Stimulated activated CD8-positive, alpha-beta memory T cell treated with anti-CD3 and anti-CD28 coated beads, Interleukin-7, amount 100 ng/mL, for 4 hours (primary cell): ENCODE data around the gene DPEP2.
"Not testable (repeated sequence)": the region's sequence is repeated elsewhere in the genome, so short reads cannot be mapped to it uniquely, and the experiment has no call there.

ENCODE experiments used
- DNase-seq, 2 donors: peaks; one replicate each; pipeline ENCODE4 v3.0.0-alpha.2; 2020; ENCODE audit warnings: low read depth in 2 of 2

The DPEP2 gene

DNA sequence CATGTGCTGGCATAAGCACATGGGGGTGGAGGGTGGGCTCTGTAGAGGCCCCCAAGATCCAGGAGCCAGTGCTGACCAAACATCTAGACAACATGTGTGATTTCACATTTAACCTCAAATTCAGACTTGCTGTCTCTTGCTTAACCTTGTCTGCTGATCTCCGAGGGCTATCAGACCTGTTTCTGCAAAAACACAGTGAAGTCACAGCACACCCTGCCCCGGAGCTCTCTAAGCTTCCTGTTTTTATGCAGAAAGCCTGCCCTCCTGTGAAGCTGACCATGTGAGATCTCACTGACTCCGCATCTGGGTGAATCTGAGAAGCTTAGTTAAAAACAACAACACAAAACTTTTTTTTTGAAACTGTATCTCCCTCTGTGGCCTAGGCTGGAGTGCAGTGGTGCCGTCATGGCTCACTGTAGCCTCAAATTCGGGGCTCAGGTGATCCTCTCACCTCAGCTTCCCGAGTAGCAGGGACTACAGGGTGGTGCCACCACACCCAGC, 6.6 kb upstream of the DPEP2 start:
- DNase-seq: no peak

GRCh38 chr16:68005211-68005610, 5.9 kb upstream of the DPEP2 start:
- no peak for DNase-seq

DNA sequence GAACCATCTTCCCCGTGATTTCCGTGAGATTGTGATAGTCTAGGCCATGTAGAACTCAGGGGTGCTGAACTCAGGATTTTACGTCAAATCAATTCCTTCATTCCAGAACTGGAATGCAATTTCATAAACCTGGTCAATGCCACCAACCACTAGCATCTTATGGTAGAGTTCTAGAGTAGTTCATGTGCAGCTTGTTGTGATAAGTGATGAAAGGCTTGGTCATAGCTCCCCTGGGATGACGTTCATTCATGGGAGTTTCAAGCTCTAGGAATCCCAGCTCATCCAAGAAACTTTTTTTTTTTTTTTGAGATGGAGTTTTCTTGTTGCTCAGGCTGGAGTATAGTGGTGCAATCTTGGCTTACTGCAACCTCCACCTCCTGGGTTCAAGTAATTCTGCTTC, 3.7 kb upstream of the DPEP2 start:
- DNase-seq: no peak

DNA sequence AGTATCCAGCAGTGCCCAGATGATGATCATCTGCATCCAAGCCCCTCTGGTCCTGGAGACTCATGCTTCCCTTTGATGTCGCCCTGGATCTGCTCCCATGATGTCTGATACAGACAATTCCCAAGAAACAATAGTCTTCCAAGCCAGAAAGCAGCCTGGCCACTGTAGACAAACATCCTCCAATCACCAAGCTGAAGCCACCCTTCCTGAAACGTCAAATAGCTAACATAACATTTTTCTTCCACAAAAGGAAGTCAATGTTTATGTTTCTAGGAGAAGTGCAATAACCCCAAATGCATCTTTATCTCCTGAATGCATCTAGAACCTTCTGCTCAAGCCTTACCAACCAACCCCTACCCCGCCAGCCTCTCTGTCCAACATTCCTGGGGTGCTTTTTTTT, 1.2 kb upstream of the DPEP2 start:
- DNase-seq: no peak

- no peak for DNase-seq
Measured at GRCh38 chr16:67999985-68000384, 701 bp upstream of the DPEP2 start.

DNA sequence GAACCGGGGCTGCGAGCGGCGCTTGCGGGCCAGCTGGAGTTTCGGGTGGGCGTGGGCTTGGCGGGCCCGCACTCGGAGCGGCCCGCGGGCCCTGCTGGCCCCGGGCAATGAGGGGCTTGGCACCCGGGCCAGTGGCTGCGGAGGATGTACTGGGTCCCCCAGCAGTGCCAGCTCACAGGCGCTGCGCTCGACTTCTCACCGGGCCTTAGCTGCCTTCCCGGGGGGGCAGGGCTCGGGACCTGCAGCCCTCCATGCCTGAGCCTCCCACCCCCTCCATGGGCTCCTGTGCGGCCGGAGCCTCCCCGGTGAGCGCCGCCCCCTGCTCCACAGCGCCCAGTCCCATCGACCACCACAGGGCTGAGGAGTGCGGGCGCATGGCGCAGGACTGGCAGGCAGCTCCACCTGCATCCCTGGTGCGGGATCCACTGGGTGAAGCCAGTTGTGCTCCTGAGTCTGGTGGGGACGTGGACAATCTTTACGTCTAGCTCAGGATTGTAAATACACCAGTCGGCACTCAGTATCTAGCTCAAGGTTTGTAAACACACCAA, 979 bp downstream of the DPEP2 start:
- DNase-seq: not testable (repeated sequence)

- DNase-seq: no peak
Measured at GRCh38 chr16:67996666-67997065, 2.6 kb downstream of the DPEP2 start.

DNA sequence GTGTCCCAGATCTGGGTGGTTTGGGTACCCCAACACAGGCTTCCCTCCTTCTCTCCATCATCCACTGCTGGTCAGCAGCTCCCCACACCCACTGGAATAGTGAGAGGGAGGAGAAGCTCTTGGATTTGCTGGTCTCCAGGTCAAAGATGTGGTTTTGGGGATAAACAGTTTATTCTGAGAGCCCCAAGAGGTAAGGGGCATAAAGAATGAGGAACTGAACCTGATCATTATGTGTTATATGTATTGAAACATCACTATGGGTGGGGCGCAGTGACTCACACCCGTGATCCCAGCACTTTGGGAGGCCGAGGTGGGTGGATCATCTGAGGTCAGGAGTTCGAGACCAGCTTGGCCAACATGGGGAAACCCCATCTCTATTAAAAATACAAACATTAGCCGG, 3.9 kb downstream of the DPEP2 start:
- no peak for DNase-seq

DNA sequence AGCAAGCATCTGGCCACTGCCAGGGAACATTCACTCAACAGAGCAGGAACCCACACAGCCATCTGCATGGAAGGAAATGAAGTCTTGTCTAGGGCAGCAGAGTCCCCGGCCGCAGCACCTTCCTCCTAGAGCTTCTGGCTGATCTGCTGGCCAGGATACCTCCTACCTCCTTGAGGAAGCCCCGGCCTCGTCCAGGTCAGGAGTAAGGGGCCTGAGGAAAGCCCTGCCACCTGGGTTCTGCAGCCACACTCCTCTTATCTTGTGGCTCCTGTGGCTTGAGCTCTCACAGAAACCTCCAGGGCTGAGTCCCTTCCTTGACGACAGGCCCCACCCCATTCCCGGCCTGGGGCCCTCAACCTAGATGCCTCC, 5.3 kb downstream of the DPEP2 start:
- not testable (repeated sequence) for DNase-seq

- peak; percentile 53 to 75 for DNase-seq
Measured at GRCh38 chr16:67993207-67994039, 5.9 kb downstream of the DPEP2 start.

DNA sequence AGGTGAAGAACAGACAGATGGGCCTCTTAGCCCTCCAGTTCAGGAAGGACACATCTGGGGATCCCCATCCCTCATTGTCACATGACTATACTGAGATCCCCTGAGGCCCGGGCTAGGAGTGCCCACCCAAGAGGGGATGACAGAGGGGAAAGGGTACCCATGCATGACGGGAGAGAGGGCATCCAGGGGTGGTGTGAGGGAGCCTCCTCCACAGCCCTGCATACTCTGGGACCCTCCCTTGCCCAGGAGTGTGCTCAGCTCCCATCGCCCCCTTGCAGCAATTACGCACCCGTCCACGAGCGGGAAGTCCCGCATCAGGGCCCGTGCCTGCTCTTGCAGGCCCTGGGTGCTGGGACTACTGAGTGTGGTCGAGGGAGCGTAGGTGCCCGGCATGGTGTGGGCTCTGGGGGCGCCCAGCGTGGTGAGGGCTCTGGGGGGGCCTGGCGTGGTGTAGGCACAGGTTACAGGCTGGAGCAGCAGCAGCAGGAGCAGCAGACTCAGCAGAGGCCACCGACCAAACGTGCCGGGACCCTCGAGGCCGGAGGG, 6.5 kb downstream of the DPEP2 start:
- no peak for DNase-seq

GRCh38 chr16:67990018-67990386, 9.3 kb downstream of the DPEP2 start:
- no peak for DNase-seq

GRCh38 chr16:67989322-67990017, 9.8 kb downstream of the DPEP2 start:
- DNase-seq: no peak

DNA sequence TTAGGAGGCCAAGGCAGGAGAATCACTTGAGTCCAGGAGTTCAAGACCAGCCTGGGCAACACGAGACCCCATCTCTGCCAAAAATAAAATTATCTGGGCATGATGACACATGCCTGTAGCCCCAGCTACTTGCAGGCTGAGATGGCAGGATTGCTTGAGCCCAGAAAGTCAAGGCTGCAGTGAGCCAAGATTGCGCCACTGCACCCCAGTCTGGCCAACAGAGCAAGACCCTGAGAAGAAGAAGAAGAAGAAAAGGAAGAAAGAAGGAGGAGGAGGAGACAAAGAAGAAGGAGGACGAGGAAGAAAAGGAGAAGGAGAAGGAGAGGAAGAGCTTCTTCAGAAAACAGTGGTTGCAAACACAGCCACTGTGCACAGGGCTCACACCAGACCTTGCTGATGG, 10.6 kb downstream of the DPEP2 start:
- DNase-seq: no peak

DNA sequence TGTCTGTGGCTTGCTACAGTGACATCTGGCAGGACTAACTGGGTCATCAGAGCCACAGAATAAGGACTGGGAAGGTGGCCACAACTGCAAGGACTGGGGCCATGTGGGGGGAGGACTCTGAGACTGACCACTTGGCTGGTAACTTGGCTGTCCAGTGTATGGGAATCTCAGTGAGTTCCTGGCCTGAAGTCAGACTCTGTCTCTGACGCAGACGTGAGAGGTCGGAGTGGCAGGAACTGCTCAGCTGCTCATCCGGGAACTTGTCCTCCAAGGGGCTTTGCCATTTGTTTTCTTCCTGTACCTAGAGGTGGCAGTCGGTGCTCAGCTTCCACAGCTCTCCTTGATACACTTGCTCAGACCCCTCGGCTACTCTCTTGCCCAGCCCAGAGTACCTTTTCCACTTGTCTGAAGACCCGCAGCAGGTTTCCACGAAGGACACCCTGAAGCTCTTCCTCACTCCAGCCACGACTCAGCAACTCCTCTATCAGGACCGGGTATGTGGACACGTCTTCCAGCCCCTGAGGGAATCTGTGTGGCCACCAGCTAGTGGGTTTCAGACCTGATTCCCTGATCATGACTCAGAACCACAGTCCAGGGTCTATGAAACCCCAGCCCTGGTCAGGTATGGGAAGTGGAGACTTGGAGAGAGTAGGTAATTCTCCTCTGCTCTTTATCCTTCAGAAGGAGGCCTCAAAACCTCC, 11.7 kb downstream of the DPEP2 start:
- DNase-seq: no peak

DNA sequence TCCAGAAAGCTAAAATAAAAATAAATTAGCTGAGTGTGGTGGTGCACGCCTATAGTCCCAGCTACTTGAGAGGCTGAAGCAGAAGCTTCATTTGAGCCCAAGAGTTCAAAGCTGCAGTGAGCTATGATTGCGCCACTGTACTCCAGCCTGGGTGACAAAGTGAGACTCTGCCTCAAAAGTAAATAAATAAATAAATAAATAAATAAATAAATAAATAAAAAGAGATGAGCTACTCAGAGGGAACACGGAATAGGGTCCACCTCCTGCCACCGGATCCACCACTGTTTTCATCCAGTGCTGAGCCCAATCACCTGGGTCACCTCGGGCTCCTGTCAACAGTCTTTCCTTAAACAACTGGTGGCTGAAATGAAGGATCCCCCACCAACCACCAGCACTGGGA, 12.3 kb downstream of the DPEP2 start:
- DNase-seq: no peak

DNA sequence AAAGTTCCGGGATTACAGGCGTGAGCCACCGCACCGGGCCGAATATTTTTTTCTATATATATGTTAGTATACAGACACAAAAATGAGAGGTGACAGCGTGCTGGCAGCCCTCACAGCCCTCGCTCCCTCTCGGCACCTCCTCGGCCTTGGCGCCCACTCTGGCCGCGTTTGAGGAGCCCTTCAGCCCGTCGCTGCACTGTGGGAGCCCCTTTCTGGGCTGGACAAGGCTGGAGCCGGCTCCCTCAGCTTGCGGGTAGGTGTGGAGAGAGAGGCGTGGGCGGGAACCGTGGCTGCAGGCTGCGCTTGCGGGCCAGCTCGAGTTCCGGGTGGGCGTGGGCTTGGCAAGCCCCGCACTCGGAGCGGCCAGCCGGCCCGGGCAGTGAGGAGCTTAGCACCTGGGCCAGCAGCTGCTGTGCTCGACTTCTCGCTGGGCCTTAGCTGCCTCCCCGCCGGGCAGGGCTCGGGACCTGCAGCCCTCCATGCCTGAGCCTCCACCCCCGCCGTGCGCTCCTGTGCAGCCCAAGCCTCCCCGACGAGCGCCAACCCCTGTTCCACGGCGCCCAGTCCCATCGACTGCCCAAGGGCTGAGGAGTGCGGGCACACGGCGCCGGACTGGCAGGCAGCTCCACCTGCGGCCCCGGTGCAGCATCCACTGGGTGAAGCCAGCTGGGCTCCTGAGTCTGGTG, 17.1 kb downstream of the DPEP2 start:
- no peak for DNase-seq

GRCh38 chr16:67979955-67980678, 19.2 kb downstream of the DPEP2 start, which contains the start of gene DPEP3:
Gene DPEP3 (minus strand): TSS chr16:67980499. CDS start chr16:67980380, 119 bp downstream.
- DNase-seq: no peak

DNA sequence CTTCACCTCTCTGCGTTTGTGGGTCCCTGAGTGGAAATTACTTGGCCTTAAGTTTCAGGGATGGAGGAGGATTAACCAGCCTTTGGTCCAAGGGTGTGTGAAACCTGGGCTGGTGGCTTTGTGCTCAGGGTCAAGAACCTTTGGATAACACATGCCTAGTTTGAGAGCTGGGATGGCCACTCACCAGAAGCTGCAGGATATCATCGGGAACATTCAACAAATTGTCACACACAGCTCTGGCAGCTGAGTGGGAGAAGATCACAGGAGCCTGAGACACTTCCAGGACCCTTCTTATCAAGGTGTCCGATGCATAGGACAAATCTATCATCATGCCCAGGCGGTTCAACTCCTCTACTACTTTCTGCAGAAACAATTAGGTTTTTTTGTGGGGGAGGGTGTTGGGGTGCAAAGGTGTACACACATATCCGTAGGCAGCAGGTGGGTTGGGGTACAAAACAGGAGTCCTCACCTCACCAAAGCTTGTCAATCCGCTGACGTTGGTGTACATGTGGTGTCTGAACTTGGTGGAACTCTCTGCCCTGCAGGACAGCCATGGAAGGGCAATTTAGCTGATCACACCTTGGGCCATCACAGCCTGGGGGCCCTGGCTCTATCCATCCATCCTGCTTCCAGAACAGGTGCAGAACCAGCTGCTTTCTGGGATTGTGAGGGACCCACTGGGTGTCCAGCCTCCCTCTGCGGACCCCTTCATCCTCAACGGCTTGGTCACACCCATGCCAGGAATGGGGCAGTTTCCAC, 21.6 kb downstream of the DPEP2 start:
- DNase-seq: no peak

DNA sequence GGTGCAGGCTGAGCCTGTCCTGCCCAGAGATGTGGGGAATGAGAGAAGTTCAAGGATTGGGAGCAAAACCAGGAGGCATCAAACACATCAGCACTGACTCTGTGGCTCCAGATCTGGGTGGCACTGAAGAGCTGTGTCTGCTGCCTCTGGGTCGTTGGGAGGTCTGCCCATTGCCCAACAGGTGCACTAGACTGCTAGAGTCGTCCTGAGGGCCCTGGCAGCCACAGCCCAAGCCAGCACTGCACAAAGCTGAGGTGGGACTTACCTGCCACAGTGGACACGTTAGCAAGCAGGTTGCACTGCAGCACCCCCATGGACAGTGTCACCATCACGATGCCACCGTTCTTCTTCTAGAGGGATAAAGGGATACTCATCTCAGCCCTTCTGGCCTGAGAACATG, 22.3 kb downstream of the DPEP2 start:
- no peak for DNase-seq
